ENCODE data around the gene YOD1. TPM values are rescaled to one million over a fixed set of nuclear protein-coding genes. Genes with fewer than 3 reads are reported as not detected.

YOD1 gene
- total and polyA plus RNA-seq, 2 of the 13 experiments (the other 11 are each of a cell fraction or from before 2014, with no cell fraction given): 3.4 to 9.1 TPM

DNA sequence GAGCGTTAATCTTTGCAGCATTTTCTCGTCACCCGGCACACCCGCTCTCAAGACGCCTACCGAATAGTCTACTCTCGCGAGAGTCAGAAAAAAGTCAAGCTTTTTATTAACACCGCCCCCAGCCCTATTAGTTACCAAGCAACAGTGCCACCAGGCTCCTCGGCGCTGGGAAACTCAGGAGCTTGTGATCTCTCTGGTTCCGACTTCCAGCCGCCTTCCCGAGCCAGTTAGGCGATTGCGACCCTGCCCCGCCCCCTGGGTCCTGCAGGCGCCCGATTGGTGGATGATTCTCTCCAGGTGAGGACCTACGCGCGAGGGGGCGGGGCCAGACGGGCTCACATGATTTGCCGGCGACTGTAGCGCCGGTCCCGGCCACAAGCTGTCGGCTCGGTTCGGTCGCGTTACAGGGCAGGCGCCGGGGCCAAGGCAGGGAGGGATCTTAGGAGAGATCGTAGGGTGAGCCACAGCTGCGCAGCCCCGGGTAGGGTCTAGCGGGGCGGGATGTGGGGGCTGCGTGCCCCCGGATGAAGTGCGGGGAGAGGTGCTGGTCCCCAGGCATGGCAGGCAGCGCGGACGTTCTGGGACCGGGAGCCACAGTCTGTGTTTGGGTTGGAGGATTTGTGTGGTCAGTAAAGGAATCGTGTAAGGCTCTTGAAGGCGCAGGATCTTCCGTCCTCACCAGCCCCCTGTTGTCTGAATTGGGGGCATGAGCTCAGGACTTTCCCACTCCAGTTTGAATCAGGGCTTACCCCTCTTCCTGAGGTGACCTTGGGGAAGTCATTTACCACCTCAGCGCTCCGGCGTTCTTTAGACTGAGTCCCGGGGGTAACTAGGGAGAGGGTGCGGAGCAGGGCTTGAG lies 2.1 kb upstream of the YOD1 start, which contains the start of gene PFKFB2 (continued):
- TF ChIP-seq ZC3H4 (CRISPR knock-in tag; IDR thresholded peaks at IDR 0.05; ENCODE audit: borderline replicate concordance) (no peak), SMARCE1 (IDR thresholded peaks at IDR 0.05; ENCODE audit: borderline replicate concordance) (no peak), HNRNPUL1 (IDR thresholded peaks at IDR 0.05; ENCODE audit: low read depth, low read length) (no peak), ZNF383 (CRISPR knock-in tag; IDR thresholded peaks at IDR 0.05; ENCODE audit: borderline replicate concordance) (no peak), HOXA7 (CRISPR knock-in tag; IDR thresholded peaks at IDR 0.05) (no peak), KDM5B (CRISPR knock-in tag; IDR thresholded peaks at IDR 0.05; ENCODE audit: borderline replicate concordance) (peak; percentile 57; the same call in 1 of the 2 replicates), ZFP82 (CRISPR knock-in tag; IDR thresholded peaks at IDR 0.05; ENCODE audit: borderline replicate concordance) (no peak), HNRNPLL (IDR thresholded peaks at IDR 0.05; ENCODE audit: low read depth, low read length, poor library complexity, severe bottlenecking) (peak; percentile 58), RARA (CRISPR knock-in tag; IDR thresholded peaks at IDR 0.05) (no peak), ZNF891 (CRISPR knock-in tag; IDR thresholded peaks at IDR 0.05) (no peak; the same call in 1 of the 2 replicates), ZNF616 (CRISPR knock-in tag; IDR thresholded peaks at IDR 0.05; ENCODE audit: low read depth) (0 out of 2 replicates have a peak, but pooled peaks have one; percentile 28), NFE2 (CRISPR knock-in tag; IDR thresholded peaks at IDR 0.05) (no peak), ZNF513 (CRISPR knock-in tag; conservative IDR thresholded peaks at IDR 0.05) (no peak), PHF20 (CRISPR knock-in tag; IDR thresholded peaks at IDR 0.05) (no peak), TFDP2 (CRISPR knock-in tag; IDR thresholded peaks at IDR 0.05) (no peak), PHF5A (CRISPR knock-in tag; IDR thresholded peaks at IDR 0.05; ENCODE audit: low read depth, unreplicated experiment) (no peak)
- TF ChIP-seq, protein P1, sequence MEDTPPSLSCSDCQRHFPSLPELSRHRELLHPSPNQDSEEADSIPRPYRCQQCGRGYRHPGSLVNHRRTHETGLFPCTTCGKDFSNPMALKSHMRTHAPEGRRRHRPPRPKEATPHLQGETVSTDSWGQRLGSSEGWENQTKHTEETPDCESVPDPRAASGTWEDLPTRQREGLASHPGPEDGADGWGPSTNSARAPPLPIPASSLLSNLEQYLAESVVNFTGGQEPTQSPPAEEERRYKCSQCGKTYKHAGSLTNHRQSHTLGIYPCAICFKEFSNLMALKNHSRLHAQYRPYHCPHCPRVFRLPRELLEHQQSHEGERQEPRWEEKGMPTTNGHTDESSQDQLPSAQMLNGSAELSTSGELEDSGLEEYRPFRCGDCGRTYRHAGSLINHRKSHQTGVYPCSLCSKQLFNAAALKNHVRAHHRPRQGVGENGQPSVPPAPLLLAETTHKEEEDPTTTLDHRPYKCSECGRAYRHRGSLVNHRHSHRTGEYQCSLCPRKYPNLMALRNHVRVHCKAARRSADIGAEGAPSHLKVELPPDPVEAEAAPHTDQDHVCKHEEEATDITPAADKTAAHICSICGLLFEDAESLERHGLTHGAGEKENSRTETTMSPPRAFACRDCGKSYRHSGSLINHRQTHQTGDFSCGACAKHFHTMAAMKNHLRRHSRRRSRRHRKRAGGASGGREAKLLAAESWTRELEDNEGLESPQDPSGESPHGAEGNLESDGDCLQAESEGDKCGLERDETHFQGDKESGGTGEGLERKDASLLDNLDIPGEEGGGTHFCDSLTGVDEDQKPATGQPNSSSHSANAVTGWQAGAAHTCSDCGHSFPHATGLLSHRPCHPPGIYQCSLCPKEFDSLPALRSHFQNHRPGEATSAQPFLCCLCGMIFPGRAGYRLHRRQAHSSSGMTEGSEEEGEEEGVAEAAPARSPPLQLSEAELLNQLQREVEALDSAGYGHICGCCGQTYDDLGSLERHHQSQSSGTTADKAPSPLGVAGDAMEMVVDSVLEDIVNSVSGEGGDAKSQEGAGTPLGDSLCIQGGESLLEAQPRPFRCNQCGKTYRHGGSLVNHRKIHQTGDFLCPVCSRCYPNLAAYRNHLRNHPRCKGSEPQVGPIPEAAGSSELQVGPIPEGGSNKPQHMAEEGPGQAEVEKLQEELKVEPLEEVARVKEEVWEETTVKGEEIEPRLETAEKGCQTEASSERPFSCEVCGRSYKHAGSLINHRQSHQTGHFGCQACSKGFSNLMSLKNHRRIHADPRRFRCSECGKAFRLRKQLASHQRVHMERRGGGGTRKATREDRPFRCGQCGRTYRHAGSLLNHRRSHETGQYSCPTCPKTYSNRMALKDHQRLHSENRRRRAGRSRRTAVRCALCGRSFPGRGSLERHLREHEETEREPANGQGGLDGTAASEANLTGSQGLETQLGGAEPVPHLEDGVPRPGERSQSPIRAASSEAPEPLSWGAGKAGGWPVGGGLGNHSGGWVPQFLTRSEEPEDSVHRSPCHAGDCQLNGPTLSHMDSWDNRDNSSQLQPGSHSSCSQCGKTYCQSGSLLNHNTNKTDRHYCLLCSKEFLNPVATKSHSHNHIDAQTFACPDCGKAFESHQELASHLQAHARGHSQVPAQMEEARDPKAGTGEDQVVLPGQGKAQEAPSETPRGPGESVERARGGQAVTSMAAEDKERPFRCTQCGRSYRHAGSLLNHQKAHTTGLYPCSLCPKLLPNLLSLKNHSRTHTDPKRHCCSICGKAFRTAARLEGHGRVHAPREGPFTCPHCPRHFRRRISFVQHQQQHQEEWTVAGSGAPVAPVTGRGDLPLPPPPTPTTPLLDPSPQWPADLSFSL (CRISPR knock-in tag; IDR thresholded peaks at IDR 0.05): no peak
- TF ChIP-seq, protein P2, sequence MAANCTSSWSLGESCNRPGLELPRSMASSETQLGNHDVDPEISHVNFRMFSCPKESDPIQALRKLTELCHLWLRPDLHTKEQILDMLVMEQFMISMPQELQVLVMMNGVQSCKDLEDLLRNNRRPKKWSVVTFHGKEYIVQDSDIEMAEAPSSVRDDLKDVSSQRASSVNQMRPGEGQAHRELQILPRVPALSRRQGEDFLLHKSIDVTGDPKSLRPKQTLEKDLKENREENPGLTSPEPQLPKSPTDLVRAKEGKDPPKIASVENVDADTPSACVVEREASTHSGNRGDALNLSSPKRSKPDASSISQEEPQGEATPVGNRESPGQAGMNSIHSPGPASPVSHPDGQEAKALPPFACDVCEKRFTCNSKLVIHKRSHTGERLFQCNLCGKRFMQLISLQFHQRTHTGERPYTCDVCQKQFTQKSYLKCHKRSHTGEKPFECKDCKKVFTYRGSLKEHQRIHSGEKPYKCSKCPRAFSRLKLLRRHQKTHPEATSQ (CRISPR knock-in tag; IDR thresholded peaks at IDR 0.05; ENCODE audit: borderline replicate concordance): no peak
